D721Med (cell line): ENCODE results near the gene GPR137.

Experiments
- DNase-seq: peaks from one replicate; pipeline ENCODE4 v3.0.0; 2011; ENCODE audit warnings: low spot score; ENCODE audit not compliant: insufficient read length
- FAIRE-seq: peaks from 2 replicates; lab custom pipeline; 2011; peaks lifted over from hg19 to GRCh38; lab: Jason Lieb, UNC
- TF ChIP-seq, protein P1 (sequence below): IDR thresholded peaks from 2 replicates; pipeline ENCODE4 v1.5.1; 2012; ENCODE audit warnings: mild to moderate bottlenecking, control low read depth; ENCODE audit not compliant: insufficient read depth; ENCODE audit errors: missing control alignments

GPR137 gene, protein sequence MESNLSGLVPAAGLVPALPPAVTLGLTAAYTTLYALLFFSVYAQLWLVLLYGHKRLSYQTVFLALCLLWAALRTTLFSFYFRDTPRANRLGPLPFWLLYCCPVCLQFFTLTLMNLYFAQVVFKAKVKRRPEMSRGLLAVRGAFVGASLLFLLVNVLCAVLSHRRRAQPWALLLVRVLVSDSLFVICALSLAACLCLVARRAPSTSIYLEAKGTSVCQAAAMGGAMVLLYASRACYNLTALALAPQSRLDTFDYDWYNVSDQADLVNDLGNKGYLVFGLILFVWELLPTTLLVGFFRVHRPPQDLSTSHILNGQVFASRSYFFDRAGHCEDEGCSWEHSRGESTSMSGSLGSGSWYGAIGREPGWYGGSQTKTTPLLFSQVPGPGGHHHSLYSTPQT

DNA sequence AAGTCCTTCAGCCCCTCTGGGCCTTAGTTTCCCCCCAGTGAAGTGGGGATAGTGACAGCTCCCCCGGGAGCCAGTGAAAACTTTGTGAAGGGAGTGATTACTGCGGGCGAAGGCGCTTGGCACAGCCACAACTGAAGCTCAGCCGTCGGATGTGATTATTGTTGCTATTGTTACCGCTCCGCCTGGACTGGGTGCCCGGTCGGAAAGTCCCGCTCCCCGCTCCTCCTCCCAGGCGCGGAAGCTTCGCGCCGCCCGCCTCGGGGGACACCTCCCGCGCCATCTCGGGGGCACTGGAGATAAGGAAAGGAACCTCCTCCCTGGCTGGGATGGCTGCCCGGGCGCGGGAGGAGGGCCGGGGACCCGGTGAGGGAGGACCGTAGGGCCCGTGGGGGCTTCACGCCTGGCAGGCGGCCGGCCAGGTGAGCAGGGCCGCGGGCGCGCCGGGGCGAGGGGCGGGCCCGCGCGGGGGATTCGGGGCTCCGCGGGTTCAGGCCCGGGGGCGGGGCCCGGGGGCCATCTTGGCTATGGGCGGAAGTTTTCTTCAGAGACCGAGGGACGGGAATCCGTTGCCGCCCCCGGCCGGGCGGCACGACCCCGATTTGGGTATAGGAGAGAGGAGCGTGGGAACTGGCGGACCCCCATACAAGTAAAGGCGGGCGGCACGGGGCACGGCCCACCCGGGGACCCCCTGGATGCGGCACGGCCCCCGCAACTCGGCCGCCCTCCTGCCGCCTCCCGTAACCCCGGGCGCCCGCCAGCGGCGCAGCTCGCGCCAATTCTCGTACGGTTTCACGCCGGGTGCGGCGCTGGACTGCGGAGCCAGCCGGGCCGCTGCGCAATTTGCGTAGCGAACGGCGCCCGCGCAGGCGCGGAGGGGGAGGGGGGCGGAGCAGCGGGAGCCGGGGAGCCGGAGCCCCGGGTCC is at the start of gene GPR137:
TSS of gene GPR137 (plus strand) at position 887 of the 923 bp plus-strand sequence. CDS start 677 bp downstream, outside the sequence.
- DNase-seq (peak; percentile 89), FAIRE-seq (no peak)
- TF ChIP-seq, protein P1, sequence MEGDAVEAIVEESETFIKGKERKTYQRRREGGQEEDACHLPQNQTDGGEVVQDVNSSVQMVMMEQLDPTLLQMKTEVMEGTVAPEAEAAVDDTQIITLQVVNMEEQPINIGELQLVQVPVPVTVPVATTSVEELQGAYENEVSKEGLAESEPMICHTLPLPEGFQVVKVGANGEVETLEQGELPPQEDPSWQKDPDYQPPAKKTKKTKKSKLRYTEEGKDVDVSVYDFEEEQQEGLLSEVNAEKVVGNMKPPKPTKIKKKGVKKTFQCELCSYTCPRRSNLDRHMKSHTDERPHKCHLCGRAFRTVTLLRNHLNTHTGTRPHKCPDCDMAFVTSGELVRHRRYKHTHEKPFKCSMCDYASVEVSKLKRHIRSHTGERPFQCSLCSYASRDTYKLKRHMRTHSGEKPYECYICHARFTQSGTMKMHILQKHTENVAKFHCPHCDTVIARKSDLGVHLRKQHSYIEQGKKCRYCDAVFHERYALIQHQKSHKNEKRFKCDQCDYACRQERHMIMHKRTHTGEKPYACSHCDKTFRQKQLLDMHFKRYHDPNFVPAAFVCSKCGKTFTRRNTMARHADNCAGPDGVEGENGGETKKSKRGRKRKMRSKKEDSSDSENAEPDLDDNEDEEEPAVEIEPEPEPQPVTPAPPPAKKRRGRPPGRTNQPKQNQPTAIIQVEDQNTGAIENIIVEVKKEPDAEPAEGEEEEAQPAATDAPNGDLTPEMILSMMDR: no peak

DNA sequence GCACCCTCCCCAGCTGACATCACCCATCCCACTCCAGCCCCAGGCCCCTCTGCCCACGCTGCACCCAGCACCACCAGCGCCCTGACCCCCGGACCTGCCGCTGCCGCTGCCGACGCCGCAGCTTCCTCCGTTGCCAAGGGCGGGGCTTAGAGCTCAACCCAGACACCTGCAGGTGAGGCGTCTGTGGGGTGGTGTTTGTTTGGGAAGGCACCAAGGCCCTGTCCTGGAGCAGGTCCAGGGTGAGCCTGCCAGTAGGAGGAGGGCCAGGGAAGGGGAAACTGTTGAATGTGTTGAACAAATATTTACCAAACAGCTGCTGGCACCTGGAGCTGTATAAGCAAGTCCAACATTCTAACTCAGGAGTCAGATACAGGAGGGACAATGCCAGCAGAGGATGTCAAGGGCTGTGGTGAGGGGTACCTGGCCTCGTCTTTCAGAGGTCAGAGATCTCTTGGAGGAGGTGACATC is 48.1 kb upstream of the GPR137 start:
- FAIRE-seq (no peak), DNase-seq (no peak)
- TF ChIP-seq, protein P1: no peak

DNA sequence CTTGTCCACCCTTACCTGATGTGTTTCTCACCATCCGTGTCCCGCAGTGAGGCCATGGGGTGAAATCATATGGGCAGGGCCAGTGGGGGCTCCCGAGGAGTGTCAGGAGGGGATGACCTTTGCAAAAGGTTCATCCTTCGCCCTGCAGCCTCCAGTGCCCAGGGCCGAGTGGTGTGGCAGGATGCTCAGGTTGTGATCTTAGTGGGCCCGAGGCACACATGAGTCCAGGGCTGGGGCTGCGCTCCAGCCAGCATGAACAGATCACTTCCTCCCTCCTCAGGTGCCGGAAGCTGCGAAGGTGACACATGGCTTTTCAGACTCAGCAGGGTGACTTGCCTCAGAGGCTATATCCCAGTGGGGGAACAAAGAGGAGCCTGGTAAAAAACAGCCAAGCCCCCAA is 47.6 kb upstream of the GPR137 start:
- TF ChIP-seq, protein P1: no peak
- FAIRE-seq: no peak
- DNase-seq: no peak

DNA sequence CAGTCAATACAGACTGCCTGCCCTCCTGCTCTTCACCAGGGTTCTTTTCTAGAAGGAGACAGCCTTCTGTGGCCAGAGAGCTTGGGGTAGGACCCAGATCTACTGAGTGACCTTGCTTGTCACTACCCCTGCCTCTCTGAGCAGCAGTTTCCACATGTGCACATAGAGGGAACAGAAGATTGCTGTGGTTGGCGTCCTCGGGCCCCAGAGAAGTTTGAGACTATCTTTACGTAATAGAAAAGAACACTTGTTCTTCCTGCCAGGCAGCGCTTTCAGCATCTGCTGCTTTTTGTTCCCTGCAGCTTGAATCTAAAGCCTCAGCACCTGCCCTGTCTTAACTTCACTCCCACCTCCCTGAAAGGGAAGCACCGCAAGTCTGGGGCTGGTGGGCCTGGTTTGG is 46.6 kb upstream of the GPR137 start:
- DNase-seq (no peak), FAIRE-seq (no peak)
- TF ChIP-seq, protein P1: no peak

DNA sequence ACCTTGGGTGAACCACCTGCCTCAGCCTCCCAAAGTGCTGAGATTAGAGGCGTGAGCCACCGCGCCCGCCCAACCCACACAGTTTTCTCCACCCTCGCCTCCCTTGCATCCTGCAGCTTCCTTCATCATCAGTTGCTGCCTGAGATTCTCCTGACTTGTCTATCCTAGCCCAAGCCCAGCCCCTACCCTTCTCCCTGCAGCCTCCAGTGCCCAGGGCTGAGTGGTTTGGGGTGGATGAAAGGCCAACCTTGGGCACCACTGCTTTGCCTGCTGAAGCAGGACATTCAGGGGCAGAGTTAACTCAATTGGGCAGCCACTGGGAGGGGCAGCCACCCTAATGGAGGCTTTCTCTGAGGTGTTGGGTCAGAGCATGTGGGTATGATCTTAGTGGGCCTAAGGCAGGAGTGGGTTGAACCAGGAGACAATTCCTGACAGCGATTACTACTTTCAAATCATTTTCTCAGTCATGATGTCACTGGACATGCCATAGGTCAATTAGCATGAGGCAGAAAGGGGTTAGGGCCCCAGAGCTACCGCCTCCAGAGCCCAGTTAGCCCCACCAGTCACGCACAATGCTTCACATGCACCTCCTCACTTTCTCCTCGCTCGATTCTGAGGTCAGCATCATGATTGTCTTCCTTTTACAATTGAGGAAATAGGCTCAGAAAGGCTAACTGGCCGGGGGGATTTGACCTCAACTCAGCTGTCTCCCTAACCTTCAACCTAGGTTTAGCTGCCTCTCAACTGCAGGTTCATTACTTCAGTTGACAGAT is 45.8 kb upstream of the GPR137 start:
- FAIRE-seq: no peak
- TF ChIP-seq, protein P1: no peak
- DNase-seq: no peak

DNA sequence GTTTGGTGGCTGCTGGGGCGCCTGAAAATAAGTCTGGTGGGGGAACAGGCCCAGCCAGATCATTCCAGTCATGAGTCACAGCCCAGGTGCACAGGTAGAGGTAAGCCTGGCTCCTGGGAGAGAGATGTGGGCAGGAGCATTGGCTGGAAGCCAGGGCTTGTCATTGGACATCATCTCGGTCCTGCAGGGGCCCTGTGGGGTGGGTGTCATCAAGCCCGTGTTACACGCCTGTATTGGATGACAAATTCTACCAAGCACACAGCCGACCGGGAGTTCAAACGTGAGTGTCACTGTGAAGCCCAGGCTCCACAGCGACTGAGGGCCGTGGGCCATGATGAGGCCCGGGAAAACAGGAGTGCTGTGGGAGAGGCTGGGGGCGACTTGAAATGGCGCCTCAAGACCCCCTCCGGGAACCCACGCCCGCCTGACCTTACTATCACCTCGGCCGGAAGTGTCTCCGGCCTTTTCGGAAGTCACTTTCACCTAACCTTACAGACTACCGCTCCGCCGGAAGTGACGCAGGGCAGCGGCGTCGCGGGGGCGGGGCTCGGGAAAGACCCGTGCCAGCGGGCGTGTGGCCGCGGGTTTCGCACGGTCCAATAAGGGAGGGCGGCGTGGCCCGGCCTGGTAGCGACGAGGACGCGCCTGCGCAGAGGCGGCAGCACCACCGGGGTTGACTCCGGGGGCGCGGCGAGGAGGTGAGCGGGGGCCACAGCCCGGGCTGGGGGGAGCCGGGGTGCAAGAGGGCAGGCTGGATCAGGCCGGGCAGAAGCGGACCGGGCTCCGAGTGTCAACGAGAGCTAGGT is 45.0 kb upstream of the GPR137 start, which contains the start of gene FKBP2:
TSS of gene FKBP2 (plus strand) at position 661 of the 806 bp plus-strand sequence. CDS start 1,293 bp downstream, outside the sequence.
- TF ChIP-seq, protein P1: no peak
- FAIRE-seq (no peak), DNase-seq (peak; percentile 90)
